Lung (tissue), 12 donors: ENCODE results near the gene PDIA3. TPM values are rescaled to one million over a fixed set of nuclear protein-coding genes. Genes with fewer than 3 reads are reported as not detected.

Experiments
- ATAC-seq: fragments of 200-7000 bp; cut with Tn5 transposase; one replicate; pipeline ENCODE4 v1.9.1; 2020; ENCODE audit warnings: moderate number of reproducible peaks; ENCODE audit not compliant: insufficient read depth, low FRiP score
- DNase-seq, 3 donors: peaks; one replicate each; pipeline ENCODE4 v3.0.0-alpha.2; 2013 to 2017
- H3K27ac ChIP-seq, 2 donors: one replicate each; pipeline ENCODE4 v1.5.1; 2013; ENCODE audit warnings: mild to moderate bottlenecking in 2 of 2, moderate library complexity in 2 of 2, control low read depth in 1 of 2, inconsistent platforms in 1 of 2, low read depth in 1 of 2, low read length in 1 of 2
- H3K27me3 ChIP-seq, 3 donors: one replicate each; pipeline ENCODE4 v1.5.1; 2013; ENCODE audit warnings: low read length in 2 of 3; ENCODE audit not compliant: control insufficient read depth in 3 of 3, insufficient read depth in 3 of 3
- H3K36me3 ChIP-seq, 4 donors: one replicate each; pipeline ENCODE4 v1.5.1; 2013; ENCODE audit warnings: low read length in 4 of 4, mild to moderate bottlenecking in 1 of 4, moderate library complexity in 1 of 4; ENCODE audit not compliant: control insufficient read depth in 4 of 4, insufficient read depth in 4 of 4
- H3K4me1 ChIP-seq, 5 donors: one replicate each; pipeline ENCODE4 v1.5.1; 2013; ENCODE audit warnings: low read length in 5 of 5, mild to moderate bottlenecking in 2 of 5, moderate library complexity in 1 of 5; ENCODE audit not compliant: control insufficient read depth in 5 of 5, insufficient read depth in 5 of 5
- H3K4me3 ChIP-seq: one replicate; pipeline ENCODE4 v1.5.1; 2013; ENCODE audit warnings: mild to moderate bottlenecking, control low read depth, moderate library complexity
- H3K9ac ChIP-seq, 2 donors: one replicate each; pipeline ENCODE4 v1.5.1; 2013; ENCODE audit warnings: low read length in 2 of 2, control low read depth in 1 of 2; ENCODE audit not compliant: insufficient read depth in 1 of 2
- H3K9me3 ChIP-seq, 4 donors: one replicate each; pipeline ENCODE4 v1.5.1; 2013; ENCODE audit warnings: low read length in 3 of 4, mild to moderate bottlenecking in 1 of 4, moderate library complexity in 1 of 4; ENCODE audit not compliant: control insufficient read depth in 4 of 4, insufficient read depth in 3 of 4
- CTCF ChIP-seq: IDR thresholded peaks from 2 replicates; pipeline ENCODE4 v1.5.1; 2012; ENCODE audit warnings: mild to moderate bottlenecking; ENCODE audit errors: control extremely low read depth, extremely low read depth
- WGBS, 2 donors: extraction: QIAGEN DNeasy Blood & Tissue Kit; methylation state at CpG; one replicate each; pipeline ENCODE4 v1.1.7; 2013; 5-methylcytosine and 5-hydroxymethylcytosine counted together
- polyA plus RNA-seq, 2 donors: library from polyadenylated mRNA; stranded (reverse); fragments of 200-250 nt; gene quantifications; one replicate each; pipeline ENCODE4 v1.2.1, GENCODE V29; 2013
- total RNA-seq, 2 donors: library from RNA; depleted of rRNA in 1 of 2; stranded (reverse); fragments of >200 nt in 1 of 2; gene quantifications; one replicate each; pipeline ENCODE4 v1.2.1, GENCODE V29; 2014 to 2021
- donor health status: control.
- donor health status: control.
- donor health status: Bipolar disorder and iron deficiency.
- donor health status: healthy.
- donor health status: DM: yes; HTN: yes; CAD: no.

The PDIA3 gene
- total and polyA plus RNA-seq, 4 donors, result 235 to 580 (median 385) TPM

- TF ChIP-seq CTCF, result no peak
- Histone ChIP-seq H3K9me3 (no peaks in the 10 kb centered on the region), H3K9ac (peak overlapping the region in 1 of 2 donors; percentile 11), H3K36me3 (peaks cover 8 to 19% (median 15%) of the 10 kb centered on the region in 4 donors), H3K27ac (peak overlapping the region; percentile 27 to 62), H3K4me1 (peaks cover 0 to 12% (median 4%) of the 10 kb centered on the region in 5 donors), H3K4me3 (peak overlapping the region; percentile 25), H3K27me3 (no peaks in the 10 kb centered on the region)
- peak in 2 of 3 donors; percentile 29 to 35 for DNase-seq
- peak; percentile 17 for ATAC-seq
- 45 to 56% methylated on average over 33 to 35 of the region's 35 CpGs for WGBS, 2 donors
Measured at GRCh38 chr15:43776101-43776717, 30.0 kb downstream of the PDIA3 start.

- peak; percentile 65 to 79 (median 74) for DNase-seq
- H3K27ac ChIP-seq, result peak within 1 kb of the TSS; percentile 70 to 77
- peak within 1 kb of the TSS; percentile 68 to 73 for H3K9ac ChIP-seq
- 2 to 3% methylated on average over 27 to 41 of the region's 41 CpGs for WGBS, 2 donors
- TF ChIP-seq CTCF, result no peak
- H3K36me3 ChIP-seq, result peaks cover 6 to 14% (median 10%) of the 10 kb centered on the region in 4 donors
- no peaks in the 10 kb centered on the region for H3K27me3 ChIP-seq
- peak within 1 kb of the TSS; percentile 25 for H3K4me3 ChIP-seq
- H3K9me3 ChIP-seq, result no peaks in the 10 kb centered on the region
- peak; percentile 91 for ATAC-seq
- H3K4me1 ChIP-seq, result peaks cover 0 to 12% (median 4%) of the 10 kb centered on the region in 5 donors
Measured at GRCh38 chr15:43776718-43777266, 30.6 kb downstream of the PDIA3 start, which contains the start of gene ELL3. TSS of gene ELL3 (minus strand) at chr15:43776966. CDS start at chr15:43776901, 65 bp downstream.

GRCh38 chr15:43777267-43777914, 31.2 kb downstream of the PDIA3 start:
- no peaks in the 10 kb centered on the region for H3K9me3 ChIP-seq
- peak; percentile 71 for TF ChIP-seq CTCF
- peak overlapping the region; percentile 68 to 73 for H3K9ac ChIP-seq
- H3K36me3 ChIP-seq, result peaks cover 5 to 10% (median 7%) of the 10 kb centered on the region in 4 donors
- H3K4me1 ChIP-seq, result peaks cover 0 to 12% (median 4%) of the 10 kb centered on the region in 5 donors
- ATAC-seq (peak; percentile 79), DNase-seq (peak in 2 of 3 donors; percentile 76 to 78)
- 2% methylated on average over 30 to 31 of the region's 31 CpGs for WGBS, 2 donors
- H3K27me3 ChIP-seq, result no peaks in the 10 kb centered on the region
- H3K4me3 ChIP-seq, result peak overlapping the region; percentile 16
- peak overlapping the region; percentile 70 to 77 for H3K27ac ChIP-seq
